Central memory CD8-positive, alpha-beta T cell (primary cell): ENCODE data around the gene CCDC74A.
"Not testable (repeated sequence)": the region's sequence is repeated elsewhere in the genome, so short reads cannot be mapped to it uniquely, and the experiment has no call there.

Source experiments
- ATAC-seq: fragments of 150-1000 bp; cut with Tn5 transposase; replicated peaks from 2 replicates; pipeline ENCODE4 v1.10.0; 2022; ENCODE audit warnings: mild to moderate bottlenecking, moderate FRiP score, moderate number of reproducible peaks; ENCODE audit not compliant: poor library complexity, severe bottlenecking; ENCODE audit errors: extremely low read depth
- DNase-seq, 2 donors: peaks; one replicate each; pipeline ENCODE4 v3.0.0; 2021; ENCODE audit warnings: low spot score in 2 of 2
- H3K27ac Mint-ChIP-seq: one replicate; pipeline ENCODE4 v1.8.0; 2022; ENCODE audit warnings: low read depth, mild to moderate bottlenecking, moderate library complexity, mixed read lengths
- H3K27me3 Mint-ChIP-seq: one replicate; pipeline ENCODE4 v1.8.0; 2022; ENCODE audit warnings: mixed read lengths
- H3K36me3 Mint-ChIP-seq: one replicate; pipeline ENCODE4 v1.8.0; 2022; ENCODE audit warnings: mild to moderate bottlenecking, moderate library complexity, mixed read lengths; ENCODE audit not compliant: insufficient read depth
- H3K4me1 Mint-ChIP-seq: one replicate; pipeline ENCODE4 v1.8.0; 2022; ENCODE audit warnings: mixed read lengths
- H3K4me3 Mint-ChIP-seq: one replicate; pipeline ENCODE4 v1.8.0; 2022; ENCODE audit warnings: mild to moderate bottlenecking, moderate library complexity, mixed read lengths
- H3K9me3 Mint-ChIP-seq: one replicate; pipeline ENCODE4 v1.8.0; 2022; ENCODE audit warnings: mixed read lengths

Gene CCDC74A

DNA sequence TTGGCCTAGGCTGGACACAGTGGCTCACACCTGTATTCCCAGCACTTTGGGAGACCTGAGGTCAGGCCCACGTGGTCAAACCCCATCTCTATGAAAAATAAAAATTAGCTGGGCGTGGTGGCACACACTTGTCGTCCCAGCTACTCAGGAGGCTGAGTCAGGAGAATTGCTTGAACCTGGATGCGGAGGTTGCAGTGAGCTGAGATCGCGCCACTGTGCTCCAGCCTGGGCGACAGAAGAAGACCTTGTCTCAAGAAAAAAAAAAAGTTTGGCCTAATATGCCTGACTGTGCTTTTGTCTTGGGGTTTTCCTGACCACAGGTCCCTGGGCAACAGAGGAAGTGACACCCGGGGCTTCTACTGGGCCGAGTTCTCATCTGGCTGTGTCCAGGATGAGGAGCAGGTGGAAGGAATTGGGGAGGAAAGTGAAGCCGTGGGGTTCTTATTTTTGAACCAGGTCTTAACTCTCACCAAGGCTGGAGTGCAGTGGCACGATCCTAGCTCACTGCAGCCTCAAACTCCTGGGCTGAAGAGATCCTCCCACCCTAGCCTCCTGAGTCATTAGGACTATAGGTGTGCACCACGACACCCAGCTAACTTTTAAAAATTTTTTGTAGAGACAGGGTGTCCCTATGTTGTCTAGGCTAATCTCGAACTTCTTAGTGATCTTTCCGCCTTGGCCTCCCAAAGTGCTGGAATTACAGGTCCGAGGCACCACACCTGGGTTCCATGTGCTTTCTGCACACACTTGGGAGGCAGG, 13.1 kb upstream of the CCDC74A start:
- not testable (repeated sequence) for ATAC-seq

DNA sequence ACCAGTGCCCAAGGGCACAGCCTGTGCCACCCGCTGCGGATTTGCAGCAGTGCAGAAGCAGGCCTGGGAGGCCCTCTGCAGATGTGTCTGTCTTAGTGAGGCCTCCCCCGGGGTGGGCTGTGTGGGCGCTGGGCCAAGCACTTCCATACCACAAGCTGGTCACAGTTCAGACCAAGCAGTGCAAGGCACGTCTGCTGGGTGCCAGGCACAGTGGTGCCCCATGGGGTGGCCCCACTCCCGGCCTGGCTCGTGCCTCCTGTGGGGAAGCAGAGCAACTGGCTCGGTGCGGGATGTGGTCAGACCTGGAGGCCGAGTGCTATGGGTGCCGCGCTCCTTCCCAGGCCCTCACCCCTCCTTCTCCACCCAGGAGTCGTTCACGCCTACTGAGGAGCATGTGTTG, 12.5 kb upstream of the CCDC74A start:
- not testable (repeated sequence) for H3K27ac Mint-ChIP-seq, H3K27me3 Mint-ChIP-seq, H3K4me3 Mint-ChIP-seq, H3K9me3 Mint-ChIP-seq, DNase-seq, ATAC-seq
- Mint-ChIP-seq H3K36me3 (peaks cover 36% of the 10 kb centered on the region), H3K4me1 (peaks cover 11% of the 10 kb centered on the region)

More for the DNA sequence above, 13.1 kb upstream of the CCDC74A start:
- Mint-ChIP-seq H3K4me1 (peaks cover 11% of the 10 kb centered on the region), H3K36me3 (peaks cover 32% of the 10 kb centered on the region)
- not testable (repeated sequence) for DNase-seq, H3K9me3 Mint-ChIP-seq, H3K27me3 Mint-ChIP-seq, H3K27ac Mint-ChIP-seq, H3K4me3 Mint-ChIP-seq

DNA sequence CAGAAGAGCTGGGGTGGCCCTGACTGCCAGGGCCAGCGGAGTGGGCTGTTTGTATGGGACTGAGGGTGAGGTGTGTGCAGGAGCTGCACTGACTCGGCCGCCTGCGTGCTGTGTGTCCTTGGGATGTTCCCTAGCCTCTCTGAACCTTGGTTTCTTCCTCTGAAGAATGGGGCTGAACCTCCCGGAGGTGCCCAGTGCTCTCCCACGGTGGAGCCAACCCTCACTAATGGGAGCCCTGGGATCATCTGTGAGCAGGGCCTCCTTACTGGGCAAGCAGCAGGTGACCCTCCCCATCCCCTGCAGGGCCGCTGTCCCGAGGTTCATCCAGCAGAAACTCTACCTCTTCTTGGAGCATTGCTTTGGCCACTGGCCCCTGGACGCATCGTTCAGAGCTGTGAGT, 11.7 kb upstream of the CCDC74A start:
- no peaks in the 10 kb centered on the region for H3K27me3 Mint-ChIP-seq
- H3K27ac Mint-ChIP-seq: no peak overlapping the region
- no peaks in the 10 kb centered on the region for H3K9me3 Mint-ChIP-seq
- DNase-seq (no peak), ATAC-seq (no peak)
- H3K4me3 Mint-ChIP-seq: no peak overlapping the region
- peaks cover 11% of the 10 kb centered on the region for H3K4me1 Mint-ChIP-seq
- peaks cover 38% of the 10 kb centered on the region for H3K36me3 Mint-ChIP-seq

DNA sequence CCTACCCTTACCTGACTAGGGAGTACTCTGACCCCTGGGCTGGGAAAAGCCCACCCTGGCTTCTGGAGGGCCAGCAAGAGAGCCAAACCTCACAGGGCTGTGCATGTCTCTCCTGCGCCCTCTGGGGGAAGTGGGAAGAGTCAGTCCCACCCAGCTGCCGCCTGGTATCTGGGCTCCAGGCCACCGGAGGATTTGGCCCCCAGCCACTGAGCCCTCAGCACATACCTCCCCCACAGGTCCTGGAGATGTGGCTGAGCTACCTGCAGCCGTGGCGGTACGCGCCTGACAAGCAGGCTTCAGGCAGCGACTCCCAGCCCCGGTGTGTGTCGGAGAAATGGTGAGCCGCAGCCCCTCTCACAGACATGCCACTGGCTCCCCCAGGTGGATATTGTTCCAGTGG, 11.1 kb upstream of the CCDC74A start:
- not testable (repeated sequence) for H3K4me3 Mint-ChIP-seq, H3K9me3 Mint-ChIP-seq, H3K27me3 Mint-ChIP-seq, DNase-seq, H3K27ac Mint-ChIP-seq, ATAC-seq
- Mint-ChIP-seq H3K4me1 (peaks cover 11% of the 10 kb centered on the region), H3K36me3 (peaks cover 35% of the 10 kb centered on the region)

DNA sequence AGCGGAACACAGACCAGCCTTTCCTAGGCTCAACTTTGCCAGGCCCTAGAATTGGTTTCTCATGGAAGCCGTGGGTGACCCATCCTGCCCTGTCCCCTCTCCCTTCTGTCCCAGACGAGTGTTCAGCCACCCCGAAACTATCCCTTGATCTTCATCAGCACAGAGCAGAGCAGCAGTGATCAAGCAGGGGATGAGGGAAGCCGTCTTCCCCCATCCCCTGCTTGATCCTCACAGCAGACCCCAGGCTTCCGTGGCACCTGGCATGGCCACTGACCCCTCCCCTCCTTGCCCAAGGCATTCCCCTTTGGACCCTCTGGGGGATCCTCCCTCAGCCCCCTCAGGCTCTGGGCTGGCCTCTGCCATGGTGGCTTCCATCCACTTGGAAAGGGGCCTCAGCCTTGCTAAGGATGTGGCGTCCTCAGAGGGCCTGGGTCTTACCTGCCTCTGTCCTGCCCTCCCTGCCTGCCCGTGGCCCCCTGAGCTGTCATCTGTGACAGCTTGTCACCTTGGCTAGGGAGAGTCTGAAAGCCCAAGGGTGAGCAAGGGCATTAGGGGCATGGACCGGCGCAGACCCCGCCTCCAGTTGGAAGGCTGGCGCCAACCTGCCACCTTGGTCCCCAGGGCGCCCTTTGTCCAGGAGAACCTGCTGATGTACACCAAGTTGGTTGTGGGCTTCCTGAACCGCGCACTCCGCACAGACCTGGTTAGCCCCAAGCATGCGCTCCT, 10.4 kb upstream of the CCDC74A start:
- Mint-ChIP-seq H3K4me3 (no peak overlapping the region), H3K36me3 (peaks cover 37% of the 10 kb centered on the region), H3K9me3 (no peaks in the 10 kb centered on the region), H3K4me1 (peaks cover 10% of the 10 kb centered on the region), H3K27ac (no peak overlapping the region), H3K27me3 (no peaks in the 10 kb centered on the region)
- ATAC-seq (no peak), DNase-seq (no peak)

DNA sequence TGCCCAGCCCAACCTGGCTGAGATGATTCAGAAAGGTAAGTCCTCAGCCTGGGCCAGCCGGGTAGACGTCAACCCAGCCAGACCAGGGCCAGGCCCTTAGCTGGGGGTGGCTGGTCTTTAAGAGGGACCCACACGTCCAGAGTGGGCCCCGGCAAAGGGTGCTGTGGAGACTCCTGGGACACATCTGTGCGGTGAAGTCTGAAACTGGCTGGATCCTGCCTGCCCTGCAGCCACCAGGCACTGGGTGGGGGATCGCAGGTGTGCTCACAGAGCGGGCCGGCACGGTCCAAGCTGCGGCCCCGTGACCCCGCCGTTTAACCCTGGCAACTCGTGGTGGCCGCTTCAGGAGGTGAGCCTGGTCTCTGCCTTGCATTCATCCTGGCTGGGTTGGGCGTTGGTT, 9.8 kb upstream of the CCDC74A start:
- not testable (repeated sequence) for H3K4me3 Mint-ChIP-seq, DNase-seq, H3K27me3 Mint-ChIP-seq, H3K9me3 Mint-ChIP-seq, H3K27ac Mint-ChIP-seq, H3K4me1 Mint-ChIP-seq, ATAC-seq
- peaks cover 32% of the 10 kb centered on the region for H3K36me3 Mint-ChIP-seq

DNA sequence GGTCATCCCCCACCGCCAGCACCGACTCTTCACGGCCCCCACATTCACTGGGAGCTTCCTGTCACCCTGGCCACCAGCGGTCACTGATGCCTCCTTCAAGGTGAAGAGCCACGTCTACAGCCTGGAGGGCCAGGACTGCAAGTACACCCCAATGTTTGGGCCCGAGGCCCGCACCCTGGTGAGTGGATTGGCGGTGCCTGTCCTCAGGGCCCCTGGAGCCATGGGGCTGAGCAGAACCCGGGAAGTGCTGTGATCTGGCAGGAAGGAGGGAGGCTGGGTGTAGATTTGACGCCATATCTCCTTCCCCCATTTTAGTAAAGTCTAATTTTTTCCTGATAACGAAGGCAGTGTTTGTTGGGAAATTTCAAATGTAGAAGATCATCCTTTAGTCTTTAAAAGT, 9.2 kb upstream of the CCDC74A start:
- ATAC-seq, H3K27me3 Mint-ChIP-seq, H3K9me3 Mint-ChIP-seq, H3K4me3 Mint-ChIP-seq, H3K27ac Mint-ChIP-seq, H3K4me1 Mint-ChIP-seq, DNase-seq: not testable (repeated sequence)
- peaks cover 32% of the 10 kb centered on the region for H3K36me3 Mint-ChIP-seq

DNA sequence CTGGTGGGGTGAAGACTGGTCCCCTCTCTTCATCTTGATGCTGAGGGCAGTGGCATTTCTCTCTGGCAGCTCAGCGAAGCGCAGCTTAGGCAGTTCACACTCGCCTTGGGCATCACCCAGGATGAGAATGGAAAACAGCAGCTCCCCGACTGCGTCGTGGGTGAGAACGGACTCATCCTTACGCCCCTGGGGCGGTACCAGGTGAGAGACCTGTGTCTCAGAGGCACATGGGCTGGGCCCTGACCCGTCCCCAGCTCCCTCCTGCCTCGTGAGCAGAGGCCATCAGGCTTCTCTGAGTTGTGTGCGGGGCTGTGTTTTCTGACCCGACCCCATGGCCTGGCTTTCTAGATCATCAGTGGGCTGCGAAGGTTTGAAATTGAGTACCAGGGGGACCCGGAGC, 8.2 kb upstream of the CCDC74A start:
- Mint-ChIP-seq H3K27me3 (no peaks in the 10 kb centered on the region), H3K36me3 (peaks cover 30% of the 10 kb centered on the region), H3K9me3 (no peaks in the 10 kb centered on the region), H3K4me1 (peaks cover 5% of the 10 kb centered on the region), H3K27ac (no peak overlapping the region), H3K4me3 (no peak overlapping the region)
- ATAC-seq (no peak), DNase-seq (no peak)

DNA sequence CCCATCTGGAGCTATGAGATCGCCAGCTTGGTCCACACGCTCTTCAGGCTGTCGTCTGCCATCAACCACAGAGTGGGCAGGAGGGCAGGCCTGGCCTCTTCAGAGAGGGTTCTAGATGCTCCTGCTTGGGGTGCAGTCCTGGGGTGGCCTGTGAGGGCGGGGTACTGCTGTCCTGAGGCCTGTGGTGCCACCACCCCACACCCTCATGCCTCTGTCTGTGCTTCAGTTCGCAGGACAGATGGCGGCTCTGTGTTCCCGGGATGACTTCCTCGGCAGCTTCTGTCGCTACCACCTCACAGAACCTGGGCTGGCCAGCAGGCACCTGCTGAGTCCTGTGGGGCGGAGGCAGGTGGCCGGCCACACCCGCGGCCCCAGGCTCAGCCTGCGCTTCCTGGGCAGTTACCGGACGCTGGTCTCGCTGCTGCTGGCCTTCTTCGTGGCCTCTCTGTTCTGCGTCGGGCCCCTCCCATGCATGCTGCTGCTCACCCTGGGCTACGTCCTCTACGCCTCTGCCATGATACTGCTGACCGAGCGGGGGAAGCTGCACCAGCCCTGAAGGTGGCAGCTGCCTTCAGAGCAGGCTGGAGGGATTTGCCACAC, 7.7 kb upstream of the CCDC74A start:
- not testable (repeated sequence) for H3K27me3 Mint-ChIP-seq, H3K4me3 Mint-ChIP-seq, H3K4me1 Mint-ChIP-seq, DNase-seq, ATAC-seq, H3K27ac Mint-ChIP-seq, H3K9me3 Mint-ChIP-seq
- H3K36me3 Mint-ChIP-seq: peaks cover 27% of the 10 kb centered on the region

DNA sequence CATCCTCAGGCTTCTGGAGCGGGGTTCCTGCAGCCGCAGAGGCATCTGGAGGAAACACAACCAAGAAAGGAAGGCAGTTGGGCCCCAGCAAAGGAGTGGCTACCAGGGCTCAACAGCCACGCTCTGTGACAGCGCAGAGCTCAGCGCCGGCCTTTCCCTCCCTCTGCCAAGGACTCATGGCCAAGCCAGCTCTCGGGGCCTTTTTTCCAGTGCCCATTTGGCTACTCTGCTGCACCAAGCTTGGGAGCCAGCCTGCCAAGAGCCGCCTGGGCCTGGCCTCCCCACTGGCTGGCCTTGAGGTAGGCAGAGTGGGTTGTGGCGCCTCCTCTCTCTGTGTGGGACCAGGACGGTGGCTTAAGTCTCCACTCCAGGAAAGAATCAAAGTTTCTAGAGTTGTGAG, 7.2 kb upstream of the CCDC74A start:
- Mint-ChIP-seq H3K27ac (no peak overlapping the region), H3K4me1 (no peaks in the 10 kb centered on the region), H3K27me3 (no peaks in the 10 kb centered on the region), H3K9me3 (no peaks in the 10 kb centered on the region), H3K4me3 (no peak overlapping the region), H3K36me3 (peaks cover 26% of the 10 kb centered on the region)
- DNase-seq: no peak
- no peak for ATAC-seq

DNA sequence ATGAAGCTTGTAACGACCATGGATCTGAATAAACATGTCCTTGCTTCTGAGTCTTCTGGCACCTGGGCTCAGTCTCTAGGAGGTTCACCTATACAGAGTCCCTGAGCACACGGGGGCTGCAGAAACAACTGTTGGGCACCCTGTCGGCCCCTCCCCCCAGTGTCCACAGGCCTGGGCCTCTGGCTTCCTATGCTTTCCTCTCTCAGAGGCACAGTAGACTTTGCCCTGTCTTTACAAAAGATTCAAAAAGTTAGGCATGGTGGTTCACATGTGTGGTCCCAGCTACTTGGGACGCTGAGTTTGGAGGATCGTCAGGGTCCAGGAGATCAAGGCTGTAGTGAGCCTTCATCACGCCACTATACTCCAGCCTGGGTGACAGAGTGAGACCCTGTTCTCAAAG, 6.2 kb upstream of the CCDC74A start:
- not testable (repeated sequence) for H3K27ac Mint-ChIP-seq, H3K4me1 Mint-ChIP-seq, H3K9me3 Mint-ChIP-seq, DNase-seq, H3K4me3 Mint-ChIP-seq, ATAC-seq, H3K27me3 Mint-ChIP-seq
- peaks cover 22% of the 10 kb centered on the region for H3K36me3 Mint-ChIP-seq

DNA sequence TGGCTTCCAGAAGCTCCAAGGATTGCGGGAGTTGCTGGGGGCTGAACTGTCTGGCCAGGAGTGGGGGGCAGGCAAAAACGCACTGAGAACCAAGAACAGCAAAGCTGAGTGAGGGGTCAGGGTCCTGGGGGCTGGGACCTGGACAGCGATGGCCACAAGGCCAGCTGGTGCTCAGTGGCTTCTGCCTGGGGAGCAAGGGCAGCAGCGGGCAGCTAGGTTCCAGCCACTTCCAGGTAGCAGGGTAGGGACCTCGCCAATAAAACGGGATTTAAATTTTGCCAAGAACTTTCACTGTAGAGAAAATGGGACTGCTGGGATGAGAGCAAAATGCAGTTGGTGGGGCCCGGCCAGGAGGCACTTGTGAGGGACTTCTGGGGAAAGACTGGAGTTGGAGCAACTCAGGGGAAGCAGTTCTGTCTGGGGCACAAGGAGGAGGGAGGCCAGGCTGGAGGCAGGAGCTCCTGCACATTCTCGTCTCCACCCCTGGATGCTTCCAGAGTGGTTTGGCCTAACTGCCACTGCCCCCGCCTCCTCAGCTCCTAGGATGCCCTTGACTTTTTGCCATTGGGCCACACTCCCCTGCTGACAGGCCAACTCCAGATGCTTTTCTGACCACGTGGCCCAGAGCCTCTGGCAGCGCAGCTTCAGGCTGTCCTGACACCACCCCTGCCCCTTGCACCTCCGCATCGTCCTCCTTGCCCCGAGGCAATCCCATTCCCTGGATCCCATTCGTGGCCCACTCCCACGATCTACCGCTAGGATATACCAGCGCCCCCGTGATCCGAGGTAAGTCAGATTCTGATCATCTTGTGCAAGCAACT, 5.5 kb upstream of the CCDC74A start:
- no peak for DNase-seq
- Mint-ChIP-seq H3K4me3 (no peak overlapping the region), H3K36me3 (peaks cover 19% of the 10 kb centered on the region), H3K27ac (no peak overlapping the region), H3K27me3 (no peaks in the 10 kb centered on the region), H3K4me1 (no peaks in the 10 kb centered on the region), H3K9me3 (no peaks in the 10 kb centered on the region)
- no peak for ATAC-seq
